HepG2 (cell line): ENCODE results near the gene STUB1. TPM values are rescaled to one million over a fixed set of nuclear protein-coding genes. Genes with fewer than 3 reads are reported as not detected.

Experiments used
- CC2D1A ChIP-seq: sonication (generic); formaldehyde crosslinking; IDR thresholded peaks from 2 replicates; pipeline ENCODE4 v1.8.1; 2023; ENCODE audit warnings: mild to moderate bottlenecking, missing genetic modification reagents
- GATAD2A ChIP-seq: IDR thresholded peaks from 2 replicates; pipeline ENCODE4 v1.6.1; 2016
- GFI1 ChIP-seq: sonication (generic); formaldehyde crosslinking; IDR thresholded peaks from 2 replicates; pipeline ENCODE4 v1.5.0; 2020; ENCODE audit warnings: missing genetic modification reagents, mild to moderate bottlenecking, borderline replicate concordance
- HBP1 ChIP-seq: IDR thresholded peaks from 2 replicates; pipeline ENCODE4 v1.6.1; 2016; ENCODE audit warnings: low read depth, control low read depth
- HOXA7 ChIP-seq: sonication (generic); formaldehyde crosslinking; IDR thresholded peaks from 2 replicates; pipeline ENCODE4 v1.8.1; 2022; ENCODE audit warnings: mild to moderate bottlenecking, missing genetic modification reagents, moderate library complexity
- IRF9 ChIP-seq: sonication (generic); formaldehyde crosslinking; IDR thresholded peaks from 2 replicates; pipeline ENCODE4 v1.8.0; 2022; ENCODE audit warnings: missing genetic modification reagents, mild to moderate bottlenecking, borderline replicate concordance
- MZF1 ChIP-seq: sonication (generic); formaldehyde crosslinking; IDR thresholded peaks from 2 replicates; pipeline ENCODE4 v1.8.1; 2023; ENCODE audit warnings: mild to moderate bottlenecking, missing genetic modification reagents, borderline replicate concordance
- NBN ChIP-seq: fragments of 450-650 bp; conservative IDR thresholded peaks from 2 replicates; pipeline ENCODE4 v1.6.1; 2017
- ONECUT2 ChIP-seq: sonication (generic); formaldehyde crosslinking; IDR thresholded peaks from 2 replicates; pipeline ENCODE4 v1.4.0; 2020; ENCODE audit warnings: missing genetic modification reagents
- PCBP1 ChIP-seq: fragments of 200-400 bp; formaldehyde crosslinking; IDR thresholded peaks from 2 replicates; pipeline ENCODE4 v1.6.1; 2017; ENCODE audit warnings: mild to moderate bottlenecking, low read depth, low read length, borderline replicate concordance
- SIX4 ChIP-seq: sonication (generic); formaldehyde crosslinking; IDR thresholded peaks from 2 replicates; pipeline ENCODE4 v1.4.0; 2020; ENCODE audit warnings: missing genetic modification reagents
- SP1 ChIP-seq, 2 experiments: fragments of 450-650 bp in 1 of 2; sonication (generic) in 1 of 2; formaldehyde crosslinking in 1 of 2; IDR thresholded peaks; 2 replicates each; pipeline versions ENCODE4 v1.4.0 to v1.6.1; 2016 to 2020; ENCODE audit warnings: missing genetic modification reagents in 1 of 2
- SSRP1 ChIP-seq: IDR thresholded peaks from 2 replicates; pipeline ENCODE4 v1.6.1; 2016; ENCODE audit warnings: control low read depth
- ZBTB25 ChIP-seq: IDR thresholded peaks from 2 replicates; pipeline ENCODE4 v1.6.1; 2018; ENCODE audit warnings: missing genetic modification reagents
- ZKSCAN1 ChIP-seq: fragments of 150-350 bp; IDR thresholded peaks from 2 replicates; pipeline ENCODE4 v1.6.1; 2014; ENCODE audit warnings: low read length
- ZNF382 ChIP-seq: sonication (generic); formaldehyde crosslinking; IDR thresholded peaks from 2 replicates; pipeline ENCODE4 v1.5.0; 2020; ENCODE audit warnings: missing genetic modification reagents, mild to moderate bottlenecking, borderline replicate concordance
- ZNF501 ChIP-seq: sonication (generic); formaldehyde crosslinking; IDR thresholded peaks from 2 replicates; pipeline ENCODE4 v1.5.1; 2020; ENCODE audit warnings: mild to moderate bottlenecking, moderate library complexity, missing genetic modification reagents
- ZNF550 ChIP-seq: sonication (generic); formaldehyde crosslinking; IDR thresholded peaks from 2 replicates; pipeline ENCODE4 v1.4.0; 2020; ENCODE audit warnings: mild to moderate bottlenecking, missing genetic modification reagents, borderline replicate concordance
- ZNF567 ChIP-seq: sonication (generic); formaldehyde crosslinking; IDR thresholded peaks from 2 replicates; pipeline ENCODE4 v1.8.1; 2023; ENCODE audit warnings: mild to moderate bottlenecking, missing genetic modification reagents, borderline replicate concordance
- ZNF615 ChIP-seq: sonication (generic); formaldehyde crosslinking; IDR thresholded peaks from 2 replicates; pipeline ENCODE4 v1.5.0; 2020; ENCODE audit warnings: mild to moderate bottlenecking, missing genetic modification reagents, borderline replicate concordance
- ZNF749 ChIP-seq: sonication (generic); formaldehyde crosslinking; IDR thresholded peaks from 2 replicates; pipeline ENCODE4 v1.8.0; 2022; ENCODE audit warnings: mild to moderate bottlenecking, missing genetic modification reagents, moderate library complexity, borderline replicate concordance
- ZNF816 ChIP-seq: sonication (generic); formaldehyde crosslinking; IDR thresholded peaks from 2 replicates; pipeline ENCODE4 v1.8.0; 2022; ENCODE audit warnings: missing genetic modification reagents, mild to moderate bottlenecking, borderline replicate concordance
- ZSCAN25 ChIP-seq: sonication (generic); formaldehyde crosslinking; IDR thresholded peaks from 2 replicates; pipeline ENCODE4 v1.8.0; 2022; ENCODE audit warnings: mild to moderate bottlenecking, missing genetic modification reagents
- polyA plus RNA-seq, 8 experiments: library from polyadenylated mRNA; depleted of rRNA in 3 of 8; stranded (reverse) in 7 of 8; unstranded in 1 of 8; fragments of >200 nt; fragmentation: Illumina TruSeq in 4 of 8; extraction: Trizol in 4 of 8; gene quantifications; 2 replicates each; pipeline versions ENCODE4 v1.2.1 to v1.2.3, GENCODE V29; 2011 to 2016; ENCODE audit warnings: low read depth in 4 of 8, missing spikeins in 1 of 8, mixed read lengths in 1 of 8; ENCODE audit not compliant: insufficient read depth in 1 of 8
- total RNA-seq, 5 experiments: library from RNA; depleted of rRNA; stranded (reverse); fragments of >200 nt; fragmentation: Illumina TruSeq; extraction: Trizol; gene quantifications; 2 replicates each; pipeline ENCODE4 v1.2.3, GENCODE V29; 2016; ENCODE audit warnings: low read depth in 1 of 5
- TF ChIP-seq, protein P1 (sequence below): sonication (generic); formaldehyde crosslinking; IDR thresholded peaks from 2 replicates; pipeline ENCODE4 v1.4.0; 2020; ENCODE audit warnings: mild to moderate bottlenecking, missing genetic modification reagents
- TF ChIP-seq, protein P2 (sequence below): sonication (generic); formaldehyde crosslinking; IDR thresholded peaks from 2 replicates; pipeline ENCODE4 v1.8.1; 2023; ENCODE audit warnings: mild to moderate bottlenecking, missing genetic modification reagents

STUB1 gene
- total and polyA plus RNA-seq, 2 of the 13 experiments (the other 11 are each of a cell fraction or from before 2014, with no cell fraction given) = 52.9 to 78.2 TPM

DNA sequence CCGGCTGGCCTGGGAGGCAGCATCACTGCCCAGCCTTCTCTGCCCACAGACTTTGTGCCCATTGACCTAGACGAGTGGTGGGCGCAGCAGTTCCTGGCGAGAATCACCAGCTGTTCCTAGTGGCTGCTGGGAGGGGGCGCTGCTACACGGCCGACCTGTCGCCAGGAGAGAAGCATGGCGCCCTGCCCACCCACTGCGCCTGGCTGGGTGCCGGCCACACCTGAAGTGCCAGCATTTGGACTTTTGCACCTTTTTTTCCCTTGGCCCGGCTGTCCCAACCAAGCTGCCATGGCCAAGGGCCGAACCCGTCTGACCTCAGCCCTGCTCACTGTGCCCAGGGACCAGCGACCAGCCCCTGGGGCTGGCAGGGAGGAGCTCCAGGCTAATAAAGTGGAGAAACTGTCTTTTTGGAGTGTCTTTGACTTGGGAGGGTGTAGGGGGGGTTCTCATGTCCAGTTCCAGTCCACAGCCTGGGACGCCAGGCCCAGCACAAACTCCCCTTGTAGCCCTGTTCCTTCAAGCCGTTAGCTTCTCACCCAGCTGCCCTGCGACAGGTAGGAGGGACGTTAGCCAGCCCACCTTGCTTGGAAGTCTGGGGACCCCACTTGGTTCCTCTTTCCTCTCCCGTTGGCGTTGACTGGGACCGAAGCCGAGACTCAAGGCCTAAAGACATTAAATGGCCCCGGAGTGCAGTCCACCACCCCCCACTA is 32.0 kb upstream of the STUB1 start (continued):
- no peak for TF ChIP-seq SIX4 (CRISPR knock-in tag)
- no peak for TF ChIP-seq ZNF615
- 0 out of 2 replicates have a peak, but pooled peaks have one; percentile 46 for TF ChIP-seq ZSCAN25 (CRISPR knock-in tag)
- TF ChIP-seq ZNF550 (CRISPR knock-in tag) = no peak
- no peak for TF ChIP-seq ZKSCAN1
- TF ChIP-seq, protein P1, sequence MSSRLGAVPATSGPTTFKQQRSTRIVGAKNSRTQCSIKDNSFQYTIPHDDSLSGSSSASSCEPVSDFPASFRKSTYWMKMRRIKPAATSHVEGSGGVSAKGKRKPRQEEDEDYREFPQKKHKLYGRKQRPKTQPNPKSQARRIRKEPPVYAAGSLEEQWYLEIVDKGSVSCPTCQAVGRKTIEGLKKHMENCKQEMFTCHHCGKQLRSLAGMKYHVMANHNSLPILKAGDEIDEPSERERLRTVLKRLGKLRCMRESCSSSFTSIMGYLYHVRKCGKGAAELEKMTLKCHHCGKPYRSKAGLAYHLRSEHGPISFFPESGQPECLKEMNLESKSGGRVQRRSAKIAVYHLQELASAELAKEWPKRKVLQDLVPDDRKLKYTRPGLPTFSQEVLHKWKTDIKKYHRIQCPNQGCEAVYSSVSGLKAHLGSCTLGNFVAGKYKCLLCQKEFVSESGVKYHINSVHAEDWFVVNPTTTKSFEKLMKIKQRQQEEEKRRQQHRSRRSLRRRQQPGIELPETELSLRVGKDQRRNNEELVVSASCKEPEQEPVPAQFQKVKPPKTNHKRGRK (CRISPR knock-in tag) = no peak
- peak; percentile 95 for TF ChIP-seq SSRP1 (CRISPR knock-in tag)
- no peak for TF ChIP-seq HOXA7 (CRISPR knock-in tag)
- TF ChIP-seq GATAD2A (CRISPR knock-in tag) = peak; percentile 56
- no peak for TF ChIP-seq CC2D1A (CRISPR knock-in tag)
- no peak for TF ChIP-seq IRF9 (CRISPR knock-in tag)
- no peak for TF ChIP-seq ONECUT2 (CRISPR knock-in tag)
- no peak for TF ChIP-seq NBN
- TF ChIP-seq ZNF816 = no peak
- TF ChIP-seq, protein P2, sequence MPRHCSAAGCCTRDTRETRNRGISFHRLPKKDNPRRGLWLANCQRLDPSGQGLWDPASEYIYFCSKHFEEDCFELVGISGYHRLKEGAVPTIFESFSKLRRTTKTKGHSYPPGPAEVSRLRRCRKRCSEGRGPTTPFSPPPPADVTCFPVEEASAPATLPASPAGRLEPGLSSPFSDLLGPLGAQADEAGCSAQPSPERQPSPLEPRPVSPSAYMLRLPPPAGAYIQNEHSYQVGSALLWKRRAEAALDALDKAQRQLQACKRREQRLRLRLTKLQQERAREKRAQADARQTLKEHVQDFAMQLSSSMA (CRISPR knock-in tag) = no peak
- TF ChIP-seq ZNF749 (CRISPR knock-in tag) = no peak
- TF ChIP-seq PCBP1 = no peak
- no peak for TF ChIP-seq ZNF501
- no peak for TF ChIP-seq GFI1 (CRISPR knock-in tag)
- TF ChIP-seq MZF1 (CRISPR knock-in tag) = no peak
- no peak for TF ChIP-seq SP1 (IDR thresholded peaks at IDR 0.05)
- peak; percentile 39; the same call in 1 of the 2 replicates for TF ChIP-seq SP1 (CRISPR knock-in tag; IDR thresholded peaks at IDR 0.05)
- no peak for TF ChIP-seq ZNF567 (CRISPR knock-in tag)
- TF ChIP-seq HBP1 = no peak
- no peak for TF ChIP-seq ZNF382 (CRISPR knock-in tag)
- TF ChIP-seq ZBTB25 (CRISPR knock-in tag) = no peak
